SK-N-SH (cell line): ENCODE data around the gene SUFU. TPM values are rescaled to one million over a fixed set of nuclear protein-coding genes. Genes with fewer than 3 reads are reported as not detected.

Source experiments
- CTCF ChIA-PET: fragments of 300-600, 350-600 bp; formaldehyde crosslinking; extraction: SDS; loops from one replicate; lab custom pipeline; 2021; lab: Yijun Ruan, JAX
- POLR2A ChIA-PET: fragments of 350-600 bp; sonication (Branson Sonifier 250); formaldehyde crosslinking; extraction: SDS; loops from one replicate; lab custom pipeline; 2020; ENCODE audit warnings: antibody characterized with exemption, inconsistent platforms; lab: Yijun Ruan, JAX
- DNase-seq: peaks from one replicate; pipeline ENCODE4 v3.0.0; 2012
- H2AFZ ChIP-seq: fragments of 200-600 bp; sonication (generic); 2 replicates; pipeline ENCODE4 v1.8.1; 2016; ENCODE audit warnings: antibody characterized with exemption, mild to moderate bottlenecking, low read depth
- H3F3A ChIP-seq: fragments of 200-600 bp; sonication (generic); replicated peaks from 2 replicates; pipeline ENCODE3; 2016; ENCODE audit warnings: antibody characterized with exemption, mild to moderate bottlenecking; ENCODE audit not compliant: insufficient read depth
- H3K27ac ChIP-seq, 2 experiments: fragments of 200-500 bp in 1 of 2; fragments of 200-600 bp in 1 of 2; sonication (Bioruptor generic) in 1 of 2; sonication (generic), shearing (Covaris generic) in 1 of 2; 2 replicates each; pipeline versions ENCODE4 v1.5.1 to v1.6.1; 2014 to 2016; ENCODE audit warnings: low read depth in 2 of 2, inconsistent platforms in 1 of 2, low read length in 1 of 2, mild to moderate bottlenecking in 1 of 2, mixed read lengths in 1 of 2
- H3K27me3 ChIP-seq: fragments of 200-600 bp; sonication (generic), shearing (Covaris generic); 2 replicates; pipeline ENCODE4 v1.6.1; 2016; ENCODE audit warnings: mixed run types; ENCODE audit not compliant: insufficient read depth
- H3K36me3 ChIP-seq, 2 experiments: fragments of 200-500 bp in 1 of 2; fragments of 200-600 bp in 1 of 2; sonication (Bioruptor generic) in 1 of 2; sonication (generic) in 1 of 2; replicated peaks in 1 of 2; 2 replicates each; pipeline versions ENCODE3 to v1.5.1; 2014 to 2016; ENCODE audit warnings: low read length in 1 of 2, mild to moderate bottlenecking in 1 of 2; ENCODE audit not compliant: insufficient read depth in 2 of 2, control insufficient read depth in 1 of 2
- H3K4me1 ChIP-seq, 2 experiments: fragments of 200-500 bp in 1 of 2; fragments of 200-600 bp in 1 of 2; sonication (Bioruptor generic) in 1 of 2; sonication (generic), shearing (Covaris generic) in 1 of 2; 2 replicates each; pipeline versions ENCODE4 v1.5.1 to v1.6.1; 2014 to 2016; ENCODE audit warnings: low read depth in 1 of 2, low read length in 1 of 2, mixed run types in 1 of 2; ENCODE audit not compliant: insufficient read depth in 2 of 2, control insufficient read depth in 1 of 2
- H3K4me2 ChIP-seq: fragments of 200-600 bp; sonication (generic), shearing (Covaris generic); 2 replicates; pipeline ENCODE4 v1.6.1; 2017; ENCODE audit warnings: mixed run types
- H3K4me3 ChIP-seq, 2 experiments: fragments of 200-500 bp in 1 of 2; fragments of 200-600 bp in 1 of 2; sonication (Bioruptor generic) in 1 of 2; sonication (generic), shearing (Covaris generic) in 1 of 2; 2 replicates each; pipeline versions ENCODE4 v1.5.1 to v1.8.1; 2014 to 2016; ENCODE audit warnings: low read depth in 2 of 2, inconsistent platforms in 1 of 2, low read length in 1 of 2, mild to moderate bottlenecking in 1 of 2, mixed read lengths in 1 of 2, moderate library complexity in 1 of 2
- H3K79me2 ChIP-seq: fragments of 200-600 bp; sonication (generic); 2 replicates; pipeline ENCODE4 v1.8.1; 2017; ENCODE audit warnings: mild to moderate bottlenecking; ENCODE audit not compliant: insufficient read depth
- H3K9ac ChIP-seq: fragments of 200-600 bp; sonication (generic); 2 replicates; pipeline ENCODE4 v1.6.1; 2017; ENCODE audit warnings: mixed run types
- H3K9me2 ChIP-seq: fragments of 200-600 bp; sonication (generic); 2 replicates; pipeline ENCODE4 v1.6.1; 2017; ENCODE audit warnings: mixed run types
- H3K9me3 ChIP-seq: fragments of 200-600 bp; sonication (generic); 2 replicates; pipeline ENCODE4 v1.6.1; 2017; ENCODE audit warnings: mixed run types, mild to moderate bottlenecking, moderate library complexity
- H4K20me1 ChIP-seq: fragments of 200-600 bp; sonication (generic); 2 replicates; pipeline ENCODE4 v1.6.1; 2017; ENCODE audit warnings: mild to moderate bottlenecking, mixed run types; ENCODE audit not compliant: insufficient read depth
- ELF1 ChIP-seq: IDR thresholded peaks from 2 replicates; pipeline ENCODE4 v1.4.0; 2012
- EZH2phosphoT487 ChIP-seq: fragments of 200-600 bp; sonication (generic); IDR thresholded peaks from 2 replicates; pipeline ENCODE4 v1.6.1; 2017; ENCODE audit warnings: low read depth, mixed run types, mild to moderate bottlenecking, antibody characterized with exemption, moderate library complexity, borderline replicate concordance
- FOXM1 ChIP-seq: IDR thresholded peaks from 2 replicates; pipeline ENCODE4 v1.4.0; 2012; ENCODE audit warnings: low read depth, mild to moderate bottlenecking
- NRF1 ChIP-seq: IDR thresholded peaks from 2 replicates; pipeline ENCODE4 v1.6.1; 2012; ENCODE audit warnings: low read depth, mild to moderate bottlenecking, low read length
- RCOR1 ChIP-seq: fragments of 150-350 bp; IDR thresholded peaks from 2 replicates; pipeline ENCODE4 v1.6.1; 2017; ENCODE audit warnings: antibody characterized with exemption, low read length
- RFX5 ChIP-seq: IDR thresholded peaks from 2 replicates; pipeline ENCODE4 v1.6.1; 2012; ENCODE audit warnings: mild to moderate bottlenecking, improper control_type of control experiment, low read length
- TAF1 ChIP-seq: IDR thresholded peaks from 2 replicates; pipeline ENCODE4 v1.6.1; 2012; ENCODE audit warnings: low read depth, mild to moderate bottlenecking, low read length, moderate library complexity, borderline replicate concordance
- WGBS: methylation state at CpG from one replicate; pipeline ENCODE4 v1.1.6; 2017; ENCODE audit warnings: low lambda C conversion rate; 5-methylcytosine and 5-hydroxymethylcytosine counted together
- polyA plus RNA-seq, 3 experiments: library from polyadenylated mRNA; depleted of rRNA; stranded (reverse); fragments of >200 nt; gene quantifications; 2 replicates each; pipeline ENCODE4 v1.2.3, GENCODE V29; 2012
- TF ChIP-seq, protein P1 (sequence below): fragments of 200-600 bp; sonication (generic); IDR thresholded peaks from 2 replicates; pipeline ENCODE4 v1.6.1; 2017; ENCODE audit warnings: antibody characterized with exemption, mild to moderate bottlenecking, moderate library complexity
- TF ChIP-seq, protein P2 (sequence below): fragments of 150-350 bp; IDR thresholded peaks from 2 replicates; pipeline ENCODE4 v1.6.1; 2016; ENCODE audit warnings: mild to moderate bottlenecking, low read depth, low read length
- TF ChIP-seq, protein P3 (sequence below): IDR thresholded peaks from 2 replicates; pipeline ENCODE4; 2012
- TF ChIP-seq, protein P4 (sequence below): IDR thresholded peaks from 2 replicates; pipeline ENCODE4 v1.4.0; 2012; ENCODE audit warnings: low read depth
- TF ChIP-seq, protein P5 (sequence below): IDR thresholded peaks from 2 replicates; pipeline ENCODE4 v1.6.1; 2012; ENCODE audit warnings: mild to moderate bottlenecking, low read depth, low read length, moderate library complexity

SUFU gene
- polyA plus RNA-seq, 1 of the 3 experiments (the other 2 are of a cell fraction): 5.7 TPM

DNA sequence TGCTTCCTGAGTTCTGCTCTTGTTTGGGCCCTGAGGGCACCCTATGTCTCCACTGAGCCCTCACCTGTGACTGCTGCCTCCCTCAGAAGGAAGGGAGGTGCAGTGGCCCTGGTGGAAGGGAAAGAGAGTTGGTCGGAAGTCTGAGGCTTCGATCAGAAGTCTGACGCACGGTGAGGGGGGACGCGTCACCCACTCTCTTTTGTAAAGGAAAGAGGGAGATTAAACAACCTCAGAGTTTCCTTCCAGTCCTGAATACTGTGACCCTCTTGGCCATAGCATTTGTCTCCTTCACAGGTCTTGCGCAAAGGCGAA lies 109.1 kb downstream of the SUFU start:
- H3K27ac ChIP-seq: no peak overlapping the region
- no peak overlapping the region for H2AFZ ChIP-seq
- H3K4me3 ChIP-seq: no peak overlapping the region
- peaks cover 0 to 25% of the 10 kb centered on the region in 2 experiments; a peak in 1 of 4 replicates for H3K4me1 ChIP-seq
- DNase-seq: no peak
- POLR2A ChIA-PET: no interaction called here
- WGBS: 94% methylated on average over 8 of the region's 8 CpGs
- no peak overlapping the region for H3K4me2 ChIP-seq
- no peaks in the 10 kb centered on the region for H3F3A ChIP-seq
- TF ChIP-seq TAF1 (no peak), ELF1 (no peak), FOXM1 (no peak)
- TF ChIP-seq, protein P1, sequence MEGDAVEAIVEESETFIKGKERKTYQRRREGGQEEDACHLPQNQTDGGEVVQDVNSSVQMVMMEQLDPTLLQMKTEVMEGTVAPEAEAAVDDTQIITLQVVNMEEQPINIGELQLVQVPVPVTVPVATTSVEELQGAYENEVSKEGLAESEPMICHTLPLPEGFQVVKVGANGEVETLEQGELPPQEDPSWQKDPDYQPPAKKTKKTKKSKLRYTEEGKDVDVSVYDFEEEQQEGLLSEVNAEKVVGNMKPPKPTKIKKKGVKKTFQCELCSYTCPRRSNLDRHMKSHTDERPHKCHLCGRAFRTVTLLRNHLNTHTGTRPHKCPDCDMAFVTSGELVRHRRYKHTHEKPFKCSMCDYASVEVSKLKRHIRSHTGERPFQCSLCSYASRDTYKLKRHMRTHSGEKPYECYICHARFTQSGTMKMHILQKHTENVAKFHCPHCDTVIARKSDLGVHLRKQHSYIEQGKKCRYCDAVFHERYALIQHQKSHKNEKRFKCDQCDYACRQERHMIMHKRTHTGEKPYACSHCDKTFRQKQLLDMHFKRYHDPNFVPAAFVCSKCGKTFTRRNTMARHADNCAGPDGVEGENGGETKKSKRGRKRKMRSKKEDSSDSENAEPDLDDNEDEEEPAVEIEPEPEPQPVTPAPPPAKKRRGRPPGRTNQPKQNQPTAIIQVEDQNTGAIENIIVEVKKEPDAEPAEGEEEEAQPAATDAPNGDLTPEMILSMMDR: no peak
- TF ChIP-seq, protein P2, sequence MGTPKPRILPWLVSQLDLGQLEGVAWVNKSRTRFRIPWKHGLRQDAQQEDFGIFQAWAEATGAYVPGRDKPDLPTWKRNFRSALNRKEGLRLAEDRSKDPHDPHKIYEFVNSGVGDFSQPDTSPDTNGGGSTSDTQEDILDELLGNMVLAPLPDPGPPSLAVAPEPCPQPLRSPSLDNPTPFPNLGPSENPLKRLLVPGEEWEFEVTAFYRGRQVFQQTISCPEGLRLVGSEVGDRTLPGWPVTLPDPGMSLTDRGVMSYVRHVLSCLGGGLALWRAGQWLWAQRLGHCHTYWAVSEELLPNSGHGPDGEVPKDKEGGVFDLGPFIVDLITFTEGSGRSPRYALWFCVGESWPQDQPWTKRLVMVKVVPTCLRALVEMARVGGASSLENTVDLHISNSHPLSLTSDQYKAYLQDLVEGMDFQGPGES: no peak
- H4K20me1 ChIP-seq: no peaks in the 10 kb centered on the region
- H3K9me2 ChIP-seq: no peaks in the 10 kb centered on the region
- no peaks in the 10 kb centered on the region for H3K79me2 ChIP-seq
- no peaks in the 10 kb centered on the region for H3K9me3 ChIP-seq
- H3K36me3 ChIP-seq: peaks cover 0 to 12% of the 10 kb centered on the region in 2 experiments
- CTCF ChIA-PET: interaction anchor here (1.0 to 2.8 kb wide), 5 partner anchors 11 to 261 kb away, joined by 3 to 13 read pairs (median 5); partner anchors contain the start of gene TRIM8
- no peaks in the 10 kb centered on the region for H3K27me3 ChIP-seq
- H3K9ac ChIP-seq: no peak overlapping the region

DNA sequence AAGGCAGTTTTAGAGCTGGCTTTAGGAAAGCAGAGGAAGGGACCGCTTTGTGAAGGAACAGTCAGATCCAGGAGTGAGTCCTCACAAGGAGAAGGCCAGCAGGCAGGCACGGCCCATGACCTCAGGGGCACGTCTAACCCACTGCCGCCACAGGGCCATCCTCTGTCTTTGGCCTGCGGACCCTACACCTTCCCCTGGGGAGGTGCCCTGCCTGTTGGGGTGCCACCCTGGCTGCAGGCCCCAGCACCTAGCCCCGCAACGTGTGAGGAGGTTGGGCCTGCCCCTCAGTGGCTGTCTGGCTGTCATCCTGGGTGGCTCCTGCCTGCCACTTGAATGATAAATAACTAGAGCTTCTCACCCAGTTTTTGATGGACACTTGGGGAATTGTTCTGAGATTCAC lies 109.5 kb downstream of the SUFU start:
- no peaks in the 10 kb centered on the region for H3K9me3 ChIP-seq
- no peak overlapping the region for H3K9ac ChIP-seq
- TF ChIP-seq, protein P3, sequence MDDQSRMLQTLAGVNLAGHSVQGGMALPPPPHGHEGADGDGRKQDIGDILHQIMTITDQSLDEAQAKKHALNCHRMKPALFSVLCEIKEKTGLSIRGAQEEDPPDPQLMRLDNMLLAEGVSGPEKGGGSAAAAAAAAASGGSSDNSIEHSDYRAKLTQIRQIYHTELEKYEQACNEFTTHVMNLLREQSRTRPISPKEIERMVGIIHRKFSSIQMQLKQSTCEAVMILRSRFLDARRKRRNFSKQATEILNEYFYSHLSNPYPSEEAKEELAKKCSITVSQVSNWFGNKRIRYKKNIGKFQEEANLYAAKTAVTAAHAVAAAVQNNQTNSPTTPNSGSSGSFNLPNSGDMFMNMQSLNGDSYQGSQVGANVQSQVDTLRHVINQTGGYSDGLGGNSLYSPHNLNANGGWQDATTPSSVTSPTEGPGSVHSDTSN: no peak
- TF ChIP-seq, protein P1: no peak
- no peak for TF ChIP-seq RFX5
- no peak for TF ChIP-seq EZH2phosphoT487
- TF ChIP-seq, protein P4, sequence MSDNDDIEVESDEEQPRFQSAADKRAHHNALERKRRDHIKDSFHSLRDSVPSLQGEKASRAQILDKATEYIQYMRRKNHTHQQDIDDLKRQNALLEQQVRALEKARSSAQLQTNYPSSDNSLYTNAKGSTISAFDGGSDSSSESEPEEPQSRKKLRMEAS: no peak
- TF ChIP-seq NRF1: no peak
- TF ChIP-seq, protein P5, sequence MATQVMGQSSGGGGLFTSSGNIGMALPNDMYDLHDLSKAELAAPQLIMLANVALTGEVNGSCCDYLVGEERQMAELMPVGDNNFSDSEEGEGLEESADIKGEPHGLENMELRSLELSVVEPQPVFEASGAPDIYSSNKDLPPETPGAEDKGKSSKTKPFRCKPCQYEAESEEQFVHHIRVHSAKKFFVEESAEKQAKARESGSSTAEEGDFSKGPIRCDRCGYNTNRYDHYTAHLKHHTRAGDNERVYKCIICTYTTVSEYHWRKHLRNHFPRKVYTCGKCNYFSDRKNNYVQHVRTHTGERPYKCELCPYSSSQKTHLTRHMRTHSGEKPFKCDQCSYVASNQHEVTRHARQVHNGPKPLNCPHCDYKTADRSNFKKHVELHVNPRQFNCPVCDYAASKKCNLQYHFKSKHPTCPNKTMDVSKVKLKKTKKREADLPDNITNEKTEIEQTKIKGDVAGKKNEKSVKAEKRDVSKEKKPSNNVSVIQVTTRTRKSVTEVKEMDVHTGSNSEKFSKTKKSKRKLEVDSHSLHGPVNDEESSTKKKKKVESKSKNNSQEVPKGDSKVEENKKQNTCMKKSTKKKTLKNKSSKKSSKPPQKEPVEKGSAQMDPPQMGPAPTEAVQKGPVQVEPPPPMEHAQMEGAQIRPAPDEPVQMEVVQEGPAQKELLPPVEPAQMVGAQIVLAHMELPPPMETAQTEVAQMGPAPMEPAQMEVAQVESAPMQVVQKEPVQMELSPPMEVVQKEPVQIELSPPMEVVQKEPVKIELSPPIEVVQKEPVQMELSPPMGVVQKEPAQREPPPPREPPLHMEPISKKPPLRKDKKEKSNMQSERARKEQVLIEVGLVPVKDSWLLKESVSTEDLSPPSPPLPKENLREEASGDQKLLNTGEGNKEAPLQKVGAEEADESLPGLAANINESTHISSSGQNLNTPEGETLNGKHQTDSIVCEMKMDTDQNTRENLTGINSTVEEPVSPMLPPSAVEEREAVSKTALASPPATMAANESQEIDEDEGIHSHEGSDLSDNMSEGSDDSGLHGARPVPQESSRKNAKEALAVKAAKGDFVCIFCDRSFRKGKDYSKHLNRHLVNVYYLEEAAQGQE: no peak
- no peak for TF ChIP-seq RCOR1
- TF ChIP-seq, all 33 proteins: peak for 0
- H3K9me2 ChIP-seq: no peaks in the 10 kb centered on the region
- no peak overlapping the region for H3K4me3 ChIP-seq
- POLR2A ChIA-PET: no interaction called here
- H3K27me3 ChIP-seq: no peaks in the 10 kb centered on the region
- peaks cover 0 to 25% of the 10 kb centered on the region in 2 experiments; a peak in 1 of 4 replicates for H3K4me1 ChIP-seq
- no peak overlapping the region for H3K27ac ChIP-seq
- no peaks in the 10 kb centered on the region for H4K20me1 ChIP-seq
- H3K79me2 ChIP-seq: no peaks in the 10 kb centered on the region
- CTCF ChIA-PET: interaction anchor here (0.7 to 2.8 kb wide), 7 partner anchors 11 to 262 kb away, joined by 3 to 13 read pairs (median 5); partner anchors contain the start of gene TRIM8
- no peak for DNase-seq
- no peak overlapping the region for H2AFZ ChIP-seq
- no peak overlapping the region for H3K4me2 ChIP-seq
- WGBS: 87% methylated on average over 4 of the region's 7 CpGs
- peaks cover 2 to 16% of the 10 kb centered on the region in 2 experiments for H3K36me3 ChIP-seq
- no peaks in the 10 kb centered on the region for H3F3A ChIP-seq
